GM12878 (cell line): ENCODE measurements around the gene KDM4C. TPM values are rescaled to one million over a fixed set of nuclear protein-coding genes. Genes with fewer than 3 reads are reported as not detected.

ENCODE experiments used
- ATAC-seq: fragments of 200-7000 bp; cut with Tn5 transposase; 3 replicates; pipeline ENCODE4 v1.9.1; 2020; ENCODE audit warnings: mild to moderate bottlenecking, moderate library complexity
- BruUV-seq: library from RNA; stranded (reverse); fragments of 400-500 nt; replicated peaks from 2 replicates; lab custom pipeline; 2021; lab: Mats Ljungman, UMichigan
- CTCF ChIA-PET: fragments of 300-600 bp; sonication (Branson Sonifier 250); formaldehyde crosslinking; extraction: SDS; loops from one replicate; lab custom pipeline; 2021; ENCODE audit warnings: inconsistent platforms; lab: Yijun Ruan, JAX
- POLR2A ChIA-PET: fragments of 350-600 bp; formaldehyde crosslinking; extraction: SDS; loops from one replicate; lab custom pipeline; 2021; ENCODE audit warnings: inconsistent platforms; lab: Charles Lee
- RAD21 ChIA-PET: fragments of 300-600 bp; sonication (Branson Sonifier 250); formaldehyde crosslinking; loops from one replicate; lab custom pipeline; 2023; ENCODE audit warnings: antibody characterized with exemption; ENCODE audit not compliant: unreplicated experiment; lab: Charles Lee
- SMC1A ChIA-PET: fragments of 300-600 bp; sonication (Branson Sonifier 250); formaldehyde crosslinking; loops from one replicate; lab custom pipeline; 2023; ENCODE audit not compliant: unreplicated experiment, uncharacterized antibody; lab: Charles Lee
- DNase-seq: peaks from one replicate; pipeline ENCODE4 v3.0.0-alpha.2; 2011; ENCODE audit warnings: low read depth, low spot score
- FAIRE-seq: peaks from 3 replicates; lab custom pipeline; 2011; peaks lifted over from hg19 to GRCh38; lab: Jason Lieb, UNC
- H2AFZ ChIP-seq: 2 replicates; pipeline ENCODE4 v1.6.0; 2011; ENCODE audit warnings: low read depth, low read length, control low read depth; ENCODE audit not compliant: control insufficient read depth
- H3K27ac ChIP-seq: 2 replicates; pipeline ENCODE4 v1.5.1; 2011; ENCODE audit warnings: control low read depth; ENCODE audit not compliant: control insufficient read depth, insufficient read depth
- H3K27me3 ChIP-seq, 2 experiments: replicated peaks in 1 of 2; 2 replicates each; pipeline versions ENCODE4 v1.6.0 to v1.6.1; 2011; ENCODE audit warnings: low read length in 1 of 2; ENCODE audit not compliant: control insufficient read depth in 2 of 2, insufficient read depth in 2 of 2
- H3K36me3 ChIP-seq, 2 experiments: 2 replicates each; pipeline ENCODE4 v1.5.1; 2011; ENCODE audit warnings: low read length in 1 of 2; ENCODE audit not compliant: control insufficient read depth in 2 of 2, insufficient read depth in 2 of 2
- H3K4me1 ChIP-seq: 2 replicates; pipeline ENCODE4 v1.6.1; 2011; ENCODE audit warnings: mild to moderate bottlenecking, low read length, moderate library complexity, mixed read lengths; ENCODE audit not compliant: control insufficient read depth, insufficient read depth
- H3K4me2 ChIP-seq: 2 replicates; pipeline ENCODE4 v1.6.0; 2011; ENCODE audit warnings: control low read depth; ENCODE audit not compliant: control insufficient read depth, insufficient read depth
- H3K4me3 ChIP-seq: fragments of 200-600 bp; sonication (generic); 2 replicates; pipeline ENCODE4 v1.5.1; 2016
- H3K79me2 ChIP-seq: 2 replicates; pipeline ENCODE4 v1.6.0; 2011; ENCODE audit warnings: low read length; ENCODE audit not compliant: control insufficient read depth, insufficient read depth
- H3K9ac ChIP-seq: 2 replicates; pipeline ENCODE4 v1.8.0; 2011; ENCODE audit warnings: low read length, control low read depth, mixed read lengths; ENCODE audit not compliant: control insufficient read depth, insufficient read depth
- H3K9me3 ChIP-seq: replicated peaks from 3 replicates; pipeline ENCODE4 v1.5.1; 2011; ENCODE audit warnings: mild to moderate bottlenecking, low read length; ENCODE audit not compliant: control insufficient read depth, insufficient read depth
- H4K20me1 ChIP-seq: 2 replicates; pipeline ENCODE4 v1.6.0; 2011; ENCODE audit not compliant: control insufficient read depth, insufficient read depth
- CEBPB ChIP-seq, 2 experiments: fragments of 150-350 bp in 1 of 2; IDR thresholded peaks; 2 replicates each; pipeline ENCODE4 v1.6.1; 2012 to 2014; ENCODE audit warnings: low read depth in 2 of 2, low read length in 2 of 2, borderline replicate concordance in 1 of 2, inconsistent platforms in 1 of 2
- MEF2A ChIP-seq: IDR thresholded peaks from 2 replicates; pipeline ENCODE4 v1.6.1; 2011; ENCODE audit warnings: low read depth, mild to moderate bottlenecking, low read length, moderate library complexity; ENCODE audit not compliant: insufficient read depth
- PAX5 ChIP-seq: IDR thresholded peaks from 2 replicates; pipeline ENCODE4 v1.6.1; 2011; ENCODE audit warnings: low read depth, low read length, borderline replicate concordance
- WGBS: methylation state at CpG from one replicate; pipeline ENCODE4 v1.1.6; 2016; ENCODE audit warnings: low lambda C conversion rate; ENCODE audit not compliant: insufficient replicate concordance, insufficient coverage; ENCODE audit errors: missing lambda C conversion rate; 5-methylcytosine and 5-hydroxymethylcytosine counted together
- in situ Hi-C: fragments of 300-500 bp; cut with MboI; formaldehyde crosslinking; loops from 9 replicates; pipeline ENCODE4 v1.14.3; 2018; ENCODE audit warnings: mixed read lengths
- intact Hi-C: fragments of 100-400 bp; cut with micrococcal nuclease; formaldehyde crosslinking; loops from one replicate; pipeline ENCODE4 v1.14.2; 2022; ENCODE audit not compliant: unreplicated experiment
- polyA plus RNA-seq, 11 experiments: library from polyadenylated mRNA; depleted of rRNA in 4 of 11; unstranded in 6 of 11; stranded (reverse) in 5 of 11; fragments of >200 nt; fragmentation: Nextera tagmentation in 4 of 11; fragmentation: Illumina TruSeq in 1 of 11; extraction: Ambion mirVana in 4 of 11; extraction: Trizol in 1 of 11; gene quantifications; 1 replicate in 1 of 11; 2 replicates in 10 of 11; pipeline versions ENCODE4 v1.2.1 to v1.2.3, GENCODE V29; 2011 to 2016; ENCODE audit warnings: inconsistent platforms in 2 of 11, missing spikeins in 2 of 11, low read depth in 1 of 11
- total RNA-seq, 4 experiments: library from RNA; depleted of rRNA in 3 of 4; stranded (reverse); fragments of >200 nt in 3 of 4; fragmentation: Illumina TruSeq in 1 of 4; extraction: Trizol in 1 of 4; gene quantifications; 2 replicates each; pipeline versions ENCODE4 v1.2.1 to v1.2.3, GENCODE V29; 2013 to 2021
- TF ChIP-seq, protein P1 (sequence below): fragments of 450-650 bp; IDR thresholded peaks from 2 replicates; pipeline ENCODE4 v1.6.1; 2017; ENCODE audit warnings: low read depth, mild to moderate bottlenecking, moderate library complexity
- TF ChIP-seq, protein P2 (sequence below): IDR thresholded peaks from 2 replicates; pipeline ENCODE4 v1.6.1; 2012; ENCODE audit warnings: improper control_type of control experiment, low read depth, low read length; ENCODE audit not compliant: insufficient replicate concordance
- TF ChIP-seq, protein P3 (sequence below): IDR thresholded peaks from 2 replicates; pipeline ENCODE4 v1.6.1; 2011; ENCODE audit warnings: borderline replicate concordance, low read depth, mild to moderate bottlenecking, moderate library complexity, mixed read lengths, low read length; ENCODE audit not compliant: insufficient read depth; ENCODE audit errors: extremely low read length

The KDM4C gene
- total and polyA plus RNA-seq, 10 of the 15 experiments (the other 5 are each of a cell fraction or from before 2014, with no cell fraction given) = 6.8 to 41.2 (median 20.1) TPM

DNA sequence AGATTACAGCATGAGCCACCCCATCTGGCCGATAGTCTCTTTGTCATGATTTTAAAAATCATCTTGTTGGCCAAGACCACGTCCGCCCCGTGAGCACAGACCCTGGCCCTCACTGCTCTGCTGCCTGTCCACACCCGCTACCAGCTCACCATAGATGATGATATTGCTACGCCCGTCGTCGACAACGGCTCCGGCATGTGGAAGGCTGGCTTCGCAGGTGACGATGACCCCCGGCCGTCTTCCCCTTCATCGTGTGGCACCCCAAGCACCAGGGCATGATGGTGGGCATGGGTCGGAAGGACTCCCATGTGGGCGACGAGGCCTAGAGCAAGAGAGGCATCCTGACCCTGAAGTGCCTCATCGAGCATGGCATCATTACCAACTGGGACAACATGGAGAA lies 76.5 kb downstream of the KDM4C start:
- intact Hi-C loops (no loop called here), in situ Hi-C loops (no loop called here)
- H3K9ac ChIP-seq = no peak overlapping the region
- H3K27ac ChIP-seq = no peak overlapping the region
- ChIA-PET SMC1A (interaction anchor here (2.1 kb wide), 1 partner anchor 10 kb away, joined by 4 read pairs; no protein-coding TSS in a partner anchor), POLR2A (no interaction called here), CTCF (interaction anchor here (0.6 to 1.4 kb wide), 2 partner anchors 12 to 15 kb away, joined by 3 read pairs; no protein-coding TSS in a partner anchor), RAD21 (no interaction called here)
- no peak overlapping the region for H3K4me3 ChIP-seq
- no peaks in the 10 kb centered on the region for H3K4me1 ChIP-seq
- no peak for FAIRE-seq
- H3K4me2 ChIP-seq = no peak overlapping the region
- H3K79me2 ChIP-seq = no peaks in the 10 kb centered on the region
- peaks cover 7% of the 10 kb centered on the region in 2 experiments; a peak in 3 of 4 replicates for H3K36me3 ChIP-seq
- H4K20me1 ChIP-seq = no peaks in the 10 kb centered on the region
- H3K27me3 ChIP-seq = no peaks in the 10 kb centered on the region
- BruUV-seq = no TSS peak
- no peak for TF ChIP-seq PAX5
- TF ChIP-seq, protein P1, sequence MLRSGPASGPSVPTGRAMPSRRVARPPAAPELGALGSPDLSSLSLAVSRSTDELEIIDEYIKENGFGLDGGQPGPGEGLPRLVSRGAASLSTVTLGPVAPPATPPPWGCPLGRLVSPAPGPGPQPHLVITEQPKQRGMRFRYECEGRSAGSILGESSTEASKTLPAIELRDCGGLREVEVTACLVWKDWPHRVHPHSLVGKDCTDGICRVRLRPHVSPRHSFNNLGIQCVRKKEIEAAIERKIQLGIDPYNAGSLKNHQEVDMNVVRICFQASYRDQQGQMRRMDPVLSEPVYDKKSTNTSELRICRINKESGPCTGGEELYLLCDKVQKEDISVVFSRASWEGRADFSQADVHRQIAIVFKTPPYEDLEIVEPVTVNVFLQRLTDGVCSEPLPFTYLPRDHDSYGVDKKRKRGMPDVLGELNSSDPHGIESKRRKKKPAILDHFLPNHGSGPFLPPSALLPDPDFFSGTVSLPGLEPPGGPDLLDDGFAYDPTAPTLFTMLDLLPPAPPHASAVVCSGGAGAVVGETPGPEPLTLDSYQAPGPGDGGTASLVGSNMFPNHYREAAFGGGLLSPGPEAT = no peak
- no peak for TF ChIP-seq MEF2A
- TF ChIP-seq, protein P2, sequence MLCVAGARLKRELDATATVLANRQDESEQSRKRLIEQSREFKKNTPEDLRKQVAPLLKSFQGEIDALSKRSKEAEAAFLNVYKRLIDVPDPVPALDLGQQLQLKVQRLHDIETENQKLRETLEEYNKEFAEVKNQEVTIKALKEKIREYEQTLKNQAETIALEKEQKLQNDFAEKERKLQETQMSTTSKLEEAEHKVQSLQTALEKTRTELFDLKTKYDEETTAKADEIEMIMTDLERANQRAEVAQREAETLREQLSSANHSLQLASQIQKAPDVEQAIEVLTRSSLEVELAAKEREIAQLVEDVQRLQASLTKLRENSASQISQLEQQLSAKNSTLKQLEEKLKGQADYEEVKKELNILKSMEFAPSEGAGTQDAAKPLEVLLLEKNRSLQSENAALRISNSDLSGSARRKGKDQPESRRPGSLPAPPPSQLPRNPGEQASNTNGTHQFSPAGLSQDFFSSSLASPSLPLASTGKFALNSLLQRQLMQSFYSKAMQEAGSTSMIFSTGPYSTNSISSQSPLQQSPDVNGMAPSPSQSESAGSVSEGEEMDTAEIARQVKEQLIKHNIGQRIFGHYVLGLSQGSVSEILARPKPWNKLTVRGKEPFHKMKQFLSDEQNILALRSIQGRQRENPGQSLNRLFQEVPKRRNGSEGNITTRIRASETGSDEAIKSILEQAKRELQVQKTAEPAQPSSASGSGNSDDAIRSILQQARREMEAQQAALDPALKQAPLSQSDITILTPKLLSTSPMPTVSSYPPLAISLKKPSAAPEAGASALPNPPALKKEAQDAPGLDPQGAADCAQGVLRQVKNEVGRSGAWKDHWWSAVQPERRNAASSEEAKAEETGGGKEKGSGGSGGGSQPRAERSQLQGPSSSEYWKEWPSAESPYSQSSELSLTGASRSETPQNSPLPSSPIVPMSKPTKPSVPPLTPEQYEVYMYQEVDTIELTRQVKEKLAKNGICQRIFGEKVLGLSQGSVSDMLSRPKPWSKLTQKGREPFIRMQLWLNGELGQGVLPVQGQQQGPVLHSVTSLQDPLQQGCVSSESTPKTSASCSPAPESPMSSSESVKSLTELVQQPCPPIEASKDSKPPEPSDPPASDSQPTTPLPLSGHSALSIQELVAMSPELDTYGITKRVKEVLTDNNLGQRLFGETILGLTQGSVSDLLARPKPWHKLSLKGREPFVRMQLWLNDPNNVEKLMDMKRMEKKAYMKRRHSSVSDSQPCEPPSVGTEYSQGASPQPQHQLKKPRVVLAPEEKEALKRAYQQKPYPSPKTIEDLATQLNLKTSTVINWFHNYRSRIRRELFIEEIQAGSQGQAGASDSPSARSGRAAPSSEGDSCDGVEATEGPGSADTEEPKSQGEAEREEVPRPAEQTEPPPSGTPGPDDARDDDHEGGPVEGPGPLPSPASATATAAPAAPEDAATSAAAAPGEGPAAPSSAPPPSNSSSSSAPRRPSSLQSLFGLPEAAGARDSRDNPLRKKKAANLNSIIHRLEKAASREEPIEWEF = no peak
- no peak for TF ChIP-seq CEBPB (IDR thresholded peaks at IDR 0.05; ENCODE audit: borderline replicate concordance in 1 of 2, low read depth in 2 of 2, low read length in 2 of 2)
- TF ChIP-seq, protein P3, sequence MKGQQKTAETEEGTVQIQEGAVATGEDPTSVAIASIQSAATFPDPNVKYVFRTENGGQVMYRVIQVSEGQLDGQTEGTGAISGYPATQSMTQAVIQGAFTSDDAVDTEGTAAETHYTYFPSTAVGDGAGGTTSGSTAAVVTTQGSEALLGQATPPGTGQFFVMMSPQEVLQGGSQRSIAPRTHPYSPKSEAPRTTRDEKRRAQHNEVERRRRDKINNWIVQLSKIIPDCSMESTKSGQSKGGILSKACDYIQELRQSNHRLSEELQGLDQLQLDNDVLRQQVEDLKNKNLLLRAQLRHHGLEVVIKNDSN = no peak
- H2AFZ ChIP-seq = no peak overlapping the region
- no peaks in the 10 kb centered on the region; the same call in 2 of the 3 replicates for H3K9me3 ChIP-seq
- 99% methylated on average over 20 of the region's 20 CpGs for WGBS
- ATAC-seq = no peak
- no peak for DNase-seq
